SK-N-DZ (cell line): ENCODE results near the gene FOXP1.

Experiments
- DNase-seq: peaks from one replicate; pipeline ENCODE4 v3.0.0-alpha.2; 2015; ENCODE audit warnings: low spot score

The FOXP1 gene

DNA sequence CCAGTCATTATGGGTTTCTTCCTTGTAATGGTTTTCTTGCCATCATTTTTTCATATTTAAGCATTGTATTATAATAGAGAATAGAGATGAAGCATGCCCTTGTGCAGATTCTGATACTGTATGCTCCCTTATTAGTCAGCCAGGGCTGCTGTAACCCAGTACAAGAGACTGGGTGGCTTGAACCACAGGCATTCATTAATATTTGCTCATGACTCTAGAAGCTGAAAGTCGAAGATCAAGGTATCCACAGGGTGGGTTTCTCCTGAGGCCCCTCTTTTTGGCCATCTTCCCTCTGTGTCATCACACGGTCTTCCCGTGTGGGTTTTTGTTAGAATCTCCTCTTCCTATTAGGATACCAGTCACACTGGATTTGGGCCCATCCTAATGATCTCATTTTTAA is 74.5 kb downstream of the FOXP1 start:
- DNase-seq, result no peak

DNA sequence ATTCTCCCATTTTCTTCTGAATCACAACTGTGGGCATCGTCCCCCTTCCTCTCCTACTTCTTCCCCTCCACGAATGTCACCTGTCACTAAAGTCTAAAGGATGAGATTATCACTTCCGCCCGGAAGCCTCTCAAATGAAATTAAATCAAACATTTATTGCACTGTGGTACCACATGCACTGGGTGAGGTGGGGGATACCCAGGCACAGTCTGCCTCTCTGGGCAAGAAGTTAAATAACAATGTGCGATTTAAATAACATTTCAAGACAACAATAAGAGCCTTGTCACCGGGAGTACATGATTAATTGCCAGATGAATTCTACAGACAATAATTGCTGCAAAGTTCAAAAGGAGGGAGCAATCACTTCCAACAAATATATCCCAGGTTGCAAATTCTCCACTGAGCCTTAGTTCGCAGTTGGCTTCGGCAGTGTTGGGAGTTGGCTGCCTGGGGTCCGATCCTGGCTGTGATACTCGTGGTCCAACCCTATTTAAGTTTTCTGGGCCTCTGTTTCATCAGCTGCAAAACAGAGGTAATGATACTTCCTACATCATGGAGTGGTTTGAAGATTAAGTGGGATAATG is 77.7 kb downstream of the FOXP1 start:
- DNase-seq, result no peak

DNA sequence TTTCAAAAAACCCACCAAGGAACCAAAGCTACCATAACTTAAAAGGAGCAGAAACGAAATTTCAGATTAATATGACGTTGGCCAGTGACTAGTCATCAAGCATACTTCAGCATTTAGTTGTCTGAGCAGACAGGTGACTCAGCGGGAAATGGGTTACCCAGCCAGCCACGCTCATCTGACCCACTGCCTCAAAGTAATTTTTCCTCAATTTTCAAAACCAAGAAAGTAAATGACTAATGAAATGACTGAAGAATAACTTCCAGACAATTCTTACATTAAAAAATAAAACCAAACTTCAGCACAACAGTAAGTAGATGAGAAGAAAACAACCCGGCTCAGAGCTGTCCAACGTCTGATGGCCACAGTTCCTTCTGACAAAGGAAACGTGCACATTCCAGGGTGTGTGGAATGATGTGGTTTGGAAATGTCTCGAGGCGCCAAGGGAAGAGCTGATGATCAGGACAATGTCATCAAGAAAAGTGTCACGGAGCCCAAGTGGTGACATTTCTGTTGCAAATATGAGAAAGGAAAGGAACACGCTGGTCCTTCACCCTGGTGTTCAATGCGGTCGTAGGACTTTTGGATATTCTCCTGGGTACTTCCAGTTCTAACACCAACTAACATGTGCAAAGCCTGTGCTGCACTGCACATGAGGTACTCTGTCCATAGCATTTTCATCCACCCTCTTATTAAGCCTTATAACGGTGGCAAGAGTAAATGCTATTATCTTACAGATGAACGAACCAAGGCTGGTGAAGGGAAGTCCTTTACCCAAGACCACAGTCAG is 79.1 kb downstream of the FOXP1 start:
- DNase-seq, result no peak

DNA sequence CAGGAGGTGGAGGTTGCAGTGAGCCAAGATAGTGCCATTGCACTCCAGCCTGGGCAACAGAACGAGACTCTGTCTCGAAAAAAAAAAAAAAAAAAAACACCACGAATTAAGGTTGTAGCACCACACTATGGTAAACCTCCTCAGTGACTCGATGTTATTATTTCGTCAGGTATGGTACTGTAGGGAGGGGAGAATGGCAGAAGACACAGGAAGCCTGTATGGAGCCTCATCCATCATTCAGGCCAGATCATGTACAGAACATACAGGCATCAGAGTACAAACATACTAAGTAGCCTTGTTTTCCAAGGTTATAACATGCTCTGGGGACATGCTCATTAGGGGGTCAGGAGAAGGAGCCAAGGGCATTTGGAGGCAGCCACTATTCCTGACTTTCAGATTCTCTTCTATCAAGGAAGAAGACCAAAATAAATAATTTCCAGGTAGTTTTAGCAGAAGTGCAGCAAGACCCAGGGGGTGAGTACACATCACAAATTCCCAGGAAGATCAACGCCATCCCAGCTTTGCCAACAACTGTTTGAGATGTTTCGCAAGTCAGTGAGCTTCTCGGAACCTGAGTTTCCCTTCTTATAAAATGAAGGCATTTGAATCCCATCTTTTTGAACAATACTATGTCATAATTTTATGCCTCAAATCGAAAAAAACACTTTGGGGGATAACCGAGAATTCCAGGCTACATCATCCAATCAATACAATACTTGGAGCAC is 79.8 kb downstream of the FOXP1 start:
- no peak for DNase-seq

DNA sequence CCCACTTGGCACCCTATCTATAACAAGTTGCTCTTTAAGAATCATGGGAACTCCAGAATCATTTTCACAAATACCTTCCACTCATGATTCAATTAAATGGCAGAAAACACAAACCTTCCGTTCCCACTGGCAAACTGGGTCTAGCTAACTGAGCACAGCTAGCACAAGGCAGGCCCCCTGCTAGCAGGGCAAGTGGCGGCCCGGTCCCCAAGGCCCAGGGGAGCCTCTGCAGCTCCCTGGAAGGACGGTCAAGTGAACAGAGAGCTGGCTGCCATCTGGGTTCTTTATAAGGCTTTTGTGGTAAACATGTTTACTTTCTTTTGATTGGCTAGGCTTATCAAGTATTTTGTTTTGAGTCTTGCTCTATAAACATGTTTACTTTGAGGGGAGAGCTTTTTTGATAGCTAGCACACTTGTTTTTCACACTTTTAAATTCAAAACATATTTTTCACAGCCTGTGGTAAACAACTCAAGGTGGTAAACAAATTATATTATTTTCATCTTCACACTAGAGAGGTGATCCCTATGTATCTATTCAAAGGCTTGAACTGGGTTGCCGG is 81.4 kb downstream of the FOXP1 start:
- DNase-seq, result no peak

DNA sequence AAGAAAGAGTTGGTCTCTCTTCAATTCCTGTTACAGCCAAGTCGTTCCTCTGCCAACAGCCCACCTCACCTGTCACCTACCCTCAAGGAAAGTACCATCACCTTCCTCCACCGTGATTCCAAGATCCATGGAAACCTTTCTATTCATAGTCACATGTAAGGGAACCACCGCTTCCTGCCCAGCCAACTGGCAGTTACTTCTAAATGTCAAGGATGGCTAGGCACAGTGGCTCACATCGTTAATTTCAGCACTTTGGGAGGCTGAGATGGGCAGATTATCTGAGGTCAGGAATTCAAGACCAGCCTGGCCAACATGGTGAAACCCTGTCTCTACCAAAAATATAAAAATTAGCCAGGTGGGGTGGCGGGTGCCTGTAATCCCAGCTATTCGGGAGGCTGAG is 82.8 kb downstream of the FOXP1 start:
- DNase-seq, result no peak

DNA sequence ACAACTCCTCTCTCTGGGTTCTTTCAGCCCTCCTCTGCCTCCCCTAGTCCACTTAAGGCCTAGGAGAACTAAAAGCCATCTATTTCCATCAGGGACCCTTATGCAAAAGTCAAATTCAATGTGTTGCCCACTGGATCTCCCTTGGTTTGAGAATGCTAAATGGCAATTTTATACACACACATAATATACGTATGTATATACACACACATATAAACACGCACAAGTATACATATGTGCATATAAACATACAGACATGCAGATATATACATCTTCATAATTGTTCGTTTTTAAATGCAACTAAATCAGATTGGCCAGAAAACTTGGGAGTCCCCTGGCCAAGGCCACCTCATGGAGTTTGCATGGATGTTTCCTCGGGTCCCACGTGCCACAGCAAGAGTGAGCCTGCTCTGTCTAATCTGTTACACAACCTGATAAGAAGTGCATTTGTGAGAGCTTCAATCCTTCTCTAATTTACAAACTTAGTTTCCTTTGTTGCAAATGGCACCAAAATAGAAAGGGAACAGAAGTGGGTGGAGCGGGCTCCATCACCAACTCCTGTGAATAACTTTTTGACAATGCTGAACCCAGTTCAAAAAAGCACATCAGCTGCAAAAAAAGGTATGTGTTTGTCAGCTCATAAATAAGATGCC is 84.2 kb downstream of the FOXP1 start:
- no peak for DNase-seq

DNA sequence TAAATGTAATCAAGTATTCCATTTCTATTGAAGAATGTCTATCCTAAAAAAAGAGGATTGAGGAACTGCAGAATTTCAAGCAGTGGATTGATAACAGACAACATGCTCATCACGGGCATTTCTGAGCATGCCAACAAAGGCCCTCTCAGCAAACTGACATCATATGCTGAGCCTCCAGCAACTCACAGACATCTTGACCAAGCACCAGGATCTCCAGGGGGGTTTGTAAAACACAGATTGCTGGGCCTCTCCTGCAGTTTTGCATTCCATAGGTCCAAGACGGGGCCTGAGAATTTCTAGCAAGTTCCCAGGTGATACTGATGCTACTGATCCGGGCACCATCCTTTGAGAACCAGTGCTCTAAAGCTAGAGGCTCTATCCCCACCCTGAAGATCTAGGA is 85.0 kb downstream of the FOXP1 start:
- DNase-seq, result no peak

DNA sequence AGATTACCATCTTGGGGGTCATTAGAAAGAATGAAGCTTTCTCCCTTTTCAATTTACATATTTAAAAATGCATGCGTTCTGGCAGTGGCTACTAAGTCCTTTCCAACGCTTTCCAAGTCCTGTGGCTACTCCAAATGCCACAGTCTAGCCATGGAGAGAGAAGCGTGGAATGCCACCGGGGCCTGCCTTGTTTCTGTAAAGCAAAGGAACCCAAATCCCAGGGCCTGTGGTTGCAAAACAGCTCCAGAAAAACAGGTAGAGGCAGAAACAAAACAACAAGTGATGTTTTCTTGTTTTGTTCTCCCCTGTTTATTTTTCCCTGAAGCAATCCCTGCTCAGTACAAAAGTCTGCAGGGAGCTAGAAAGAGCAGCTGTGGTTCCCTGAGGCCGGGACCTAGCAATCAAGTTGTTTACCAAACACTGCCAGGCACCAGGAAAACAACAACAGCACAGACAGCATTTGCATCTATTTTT is 85.5 kb downstream of the FOXP1 start:
- no peak for DNase-seq

DNA sequence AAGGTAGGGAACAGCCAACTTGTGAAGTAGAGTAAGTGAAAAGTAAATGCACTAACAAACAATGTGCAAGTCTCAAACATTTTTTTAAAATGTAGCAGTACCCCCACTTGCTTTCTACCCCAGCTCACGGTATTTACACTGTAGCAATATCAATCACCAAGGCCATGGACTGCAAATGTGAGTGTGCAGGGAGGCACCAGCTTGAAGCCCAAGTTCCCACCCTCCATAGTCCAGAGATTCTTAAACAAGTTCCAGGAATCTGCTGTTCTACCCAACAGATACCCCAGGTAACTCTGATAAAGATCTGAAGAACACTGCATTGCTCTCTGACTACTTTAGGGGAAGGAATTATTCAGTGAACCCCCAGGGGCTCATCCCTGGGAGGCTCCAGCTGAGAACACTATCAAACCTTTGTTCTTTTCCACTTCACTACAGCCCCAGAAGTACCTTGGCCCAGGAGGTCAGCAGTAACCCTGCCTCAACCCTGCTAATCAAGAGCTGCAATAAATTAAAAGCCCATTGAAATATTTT is 86.1 kb downstream of the FOXP1 start:
- no peak for DNase-seq

DNA sequence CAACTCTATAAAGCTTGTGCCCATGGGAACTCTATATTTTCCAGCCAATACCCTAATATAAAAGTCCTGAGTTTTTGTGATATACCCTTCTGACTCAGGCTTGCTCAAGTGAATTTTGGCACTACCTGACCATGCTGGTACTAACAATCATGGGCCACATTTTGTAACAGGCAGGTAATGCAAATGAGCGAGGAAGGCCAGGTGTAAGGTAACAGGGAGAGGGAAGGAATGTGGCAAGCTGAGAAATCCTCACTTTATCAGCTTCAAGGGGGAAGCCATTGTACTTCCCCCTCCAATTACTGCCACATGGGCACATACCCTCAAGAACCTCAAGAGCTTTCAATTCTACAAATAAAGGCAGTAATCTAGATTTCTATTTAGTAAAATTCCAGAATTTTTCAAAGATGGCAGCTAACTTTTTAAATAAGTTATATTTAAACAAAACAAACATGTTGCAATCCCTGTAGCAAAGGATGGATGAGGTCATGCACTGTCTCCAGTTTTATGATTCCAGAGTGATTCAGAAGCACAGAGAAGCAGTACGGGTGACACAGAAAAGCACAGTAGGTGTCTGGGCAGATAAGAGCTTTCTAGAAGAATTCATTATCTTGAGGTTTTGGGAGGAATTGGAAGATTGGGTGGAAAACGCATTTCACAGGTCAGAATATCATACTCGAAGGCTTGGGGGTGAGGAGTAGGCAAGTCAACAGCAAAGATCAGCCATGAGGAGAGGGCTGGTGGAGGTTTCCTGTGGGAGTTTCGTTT is 87.6 kb downstream of the FOXP1 start:
- DNase-seq, result no peak

DNA sequence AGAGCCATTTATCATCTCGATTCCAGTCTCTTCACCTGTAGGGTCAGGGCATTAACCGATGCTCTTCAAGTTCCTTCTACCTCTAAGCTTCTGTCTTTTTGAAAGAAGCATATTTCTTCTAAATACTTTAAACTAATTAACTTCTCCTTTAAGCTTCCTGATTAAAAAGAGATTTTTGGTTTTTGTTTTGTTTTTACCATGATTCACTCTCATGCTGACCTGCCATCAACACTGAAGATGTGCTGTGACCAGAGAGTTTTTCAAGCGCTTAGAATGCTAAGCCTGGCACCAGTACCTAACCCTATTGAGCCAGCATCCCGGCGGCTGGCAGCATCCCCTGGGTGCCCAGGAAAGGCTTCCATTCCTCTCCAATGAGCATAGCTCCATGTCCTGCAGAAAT is 89.3 kb downstream of the FOXP1 start:
- no peak for DNase-seq

DNA sequence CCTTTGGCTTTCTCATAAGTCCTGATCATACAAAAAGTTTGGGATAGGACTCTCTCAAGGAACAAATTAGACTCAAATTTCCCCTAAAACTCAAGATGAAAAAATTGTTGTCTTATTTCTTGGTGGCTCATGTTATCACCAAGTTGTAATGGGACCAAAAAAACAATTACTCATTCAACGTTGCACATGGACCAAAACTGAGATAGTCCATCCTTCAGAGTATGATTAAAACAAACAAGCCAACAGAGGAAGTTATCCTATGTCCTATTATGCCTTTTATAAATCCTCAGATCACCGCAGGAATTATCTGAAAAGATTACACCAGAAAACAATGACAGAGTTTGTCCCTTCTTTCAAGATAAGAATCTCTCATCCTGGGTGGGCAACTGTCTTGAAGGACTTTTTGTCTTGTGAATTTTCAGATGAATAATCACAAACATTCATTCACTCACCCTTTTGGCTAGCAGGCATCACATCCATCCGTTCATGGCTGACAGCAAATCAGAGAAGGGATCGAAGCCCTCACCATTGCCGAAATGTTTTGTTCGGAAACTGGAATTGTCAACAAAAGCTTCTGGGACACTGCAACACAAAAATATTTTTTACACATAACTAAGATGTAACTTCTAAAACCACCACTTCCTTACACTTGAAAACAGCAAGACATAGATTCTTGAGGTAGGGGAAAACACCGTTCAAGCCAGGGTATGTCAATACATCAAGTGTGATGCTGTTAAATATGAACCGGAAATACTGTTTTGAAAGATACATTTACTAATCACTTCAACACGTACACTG is 90.4 kb downstream of the FOXP1 start:
- no peak for DNase-seq

DNA sequence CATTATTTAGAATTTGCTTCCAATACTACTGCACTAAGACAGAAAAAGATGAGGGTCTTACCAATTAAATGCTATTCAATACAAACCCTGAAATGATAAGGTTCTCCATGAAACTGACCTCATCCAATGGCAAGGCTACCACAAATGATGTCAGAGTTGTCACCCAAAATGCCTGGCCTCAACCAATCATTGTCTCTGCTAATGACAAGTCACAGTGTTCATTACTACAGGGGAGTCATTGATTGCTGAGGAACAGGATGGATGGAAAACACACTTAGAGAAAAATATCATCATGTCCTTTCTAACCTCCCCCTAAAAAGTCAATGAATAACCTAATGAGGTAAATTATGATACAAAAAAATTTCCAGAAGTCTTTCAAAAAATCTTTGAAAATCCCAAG is 91.0 kb downstream of the FOXP1 start:
- no peak for DNase-seq

DNA sequence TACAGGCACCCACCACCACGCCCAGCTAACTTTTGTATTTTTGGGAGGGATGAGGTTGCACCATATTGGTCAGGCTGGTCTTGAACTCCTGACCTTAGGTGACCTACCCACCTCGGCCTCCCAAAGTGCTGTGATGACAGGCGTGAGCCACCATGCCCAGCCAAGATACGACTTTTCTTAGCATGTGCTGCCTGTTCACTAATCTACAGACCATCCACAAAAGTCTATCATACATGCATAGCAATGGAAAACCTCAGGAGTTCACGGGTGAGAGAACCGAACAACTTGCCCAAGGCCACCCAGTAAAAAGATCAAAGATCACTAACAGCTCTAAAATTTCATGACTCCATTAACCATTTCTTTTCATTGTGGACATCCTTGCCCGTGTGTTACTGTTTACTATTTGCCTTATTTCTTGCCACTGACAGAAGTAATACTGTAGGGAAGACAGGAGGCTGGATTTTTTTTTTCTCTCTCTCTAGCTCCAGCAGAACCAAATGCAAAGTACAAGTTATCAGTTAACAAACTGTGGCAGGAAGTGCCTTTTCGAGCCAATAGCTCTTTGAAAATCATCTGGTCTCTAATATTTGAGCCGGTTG is 92.3 kb downstream of the FOXP1 start:
- DNase-seq, result no peak

DNA sequence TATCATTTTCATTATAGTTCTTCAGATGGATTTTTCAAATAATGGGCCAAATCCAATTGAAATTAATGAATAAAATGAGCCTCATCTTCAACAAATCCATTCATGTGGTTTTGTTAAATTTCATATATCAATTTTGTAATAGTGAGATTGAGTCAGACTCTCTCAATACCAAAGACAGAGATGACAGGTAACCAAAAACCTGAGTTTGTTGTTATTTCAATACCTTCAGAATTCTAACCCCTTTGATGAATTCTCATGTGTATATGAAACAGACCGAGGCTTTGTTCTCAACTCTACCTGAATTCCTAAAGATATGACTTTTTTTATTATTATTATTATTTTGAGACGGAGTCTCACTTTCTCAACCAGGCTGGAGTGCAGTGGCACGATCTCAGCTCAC is 92.8 kb downstream of the FOXP1 start:
- DNase-seq, result no peak

DNA sequence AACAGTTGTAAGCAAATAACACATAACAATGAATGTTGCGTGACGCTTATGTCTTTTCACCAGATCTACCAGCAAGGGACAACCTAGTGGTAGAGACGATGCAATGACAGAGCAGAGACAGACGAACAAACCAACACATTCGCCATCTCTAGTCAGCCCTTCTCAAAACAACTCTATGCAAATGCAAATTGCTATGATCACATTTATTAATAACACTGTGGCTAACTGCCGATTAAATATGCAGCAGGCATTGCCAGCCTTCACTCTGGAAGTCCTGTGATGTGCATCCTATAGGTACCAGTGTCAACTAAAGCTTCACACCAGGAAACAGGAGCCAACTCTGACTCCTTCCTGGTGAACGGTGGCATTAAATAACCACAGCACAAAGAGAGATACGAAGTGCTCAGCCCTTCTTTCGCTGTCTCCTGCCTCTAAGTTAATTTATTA is 94.2 kb downstream of the FOXP1 start:
- DNase-seq, result no peak

DNA sequence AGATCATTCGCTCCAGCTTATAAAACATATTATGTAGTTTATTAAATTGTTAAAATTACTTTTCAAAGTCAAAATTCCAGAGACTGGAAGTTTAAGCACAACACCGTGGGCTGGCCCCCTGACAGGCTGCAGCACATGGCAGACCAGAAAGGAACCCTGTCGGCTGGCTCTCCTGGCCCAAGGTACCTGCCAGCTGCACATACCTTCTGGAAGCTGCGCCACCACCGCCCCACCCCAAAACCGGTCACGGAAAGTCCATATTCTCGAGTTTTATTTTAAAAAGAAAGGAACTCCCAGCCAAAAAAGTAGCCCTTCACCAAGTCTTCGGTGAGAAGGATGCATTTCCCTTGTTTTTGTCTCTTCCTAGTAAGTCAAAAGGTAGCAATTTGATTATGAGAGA is 94.6 kb downstream of the FOXP1 start:
- no peak for DNase-seq

DNA sequence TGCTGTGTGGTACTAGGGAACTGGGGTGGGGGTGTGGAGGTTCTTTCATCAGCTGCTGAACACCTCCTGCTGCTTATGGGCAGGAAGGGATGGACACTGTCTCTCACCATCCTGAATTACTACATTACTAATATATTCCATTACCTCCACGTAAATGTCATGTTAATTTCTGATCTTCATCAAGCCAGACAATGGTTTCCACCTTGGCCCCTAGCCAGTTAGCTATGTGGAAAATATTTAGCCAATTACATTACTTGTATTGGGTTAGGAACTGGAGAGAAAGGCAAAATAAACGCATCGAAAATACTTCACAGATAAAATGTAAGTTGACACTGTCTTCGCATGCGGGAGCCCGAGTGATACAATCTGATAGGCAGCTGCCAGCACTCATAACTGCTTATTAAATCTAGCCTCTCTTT is 95.1 kb downstream of the FOXP1 start:
- DNase-seq, result peak; percentile 33

DNA sequence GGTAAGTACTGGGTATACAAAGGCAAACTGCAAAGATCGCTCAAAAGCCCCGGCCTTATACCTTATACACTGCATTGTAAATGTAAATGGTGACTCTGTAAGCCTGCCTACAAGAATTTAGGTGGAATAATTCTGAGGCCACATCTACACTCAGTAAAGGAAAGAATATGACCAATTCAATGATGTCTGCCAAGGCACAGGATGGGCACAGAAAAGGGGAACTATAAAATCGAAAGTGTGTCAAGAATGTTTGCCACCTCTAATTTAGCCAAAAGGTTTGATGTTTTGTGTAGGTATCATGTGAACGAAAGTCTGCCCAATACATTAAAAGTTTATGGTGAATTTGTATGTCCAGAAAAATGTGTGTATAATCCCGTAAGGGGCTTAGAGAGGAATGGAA is 96.1 kb downstream of the FOXP1 start:
- no peak for DNase-seq
